Epithelial cell of prostate (primary cell): Measurements from ENCODE around the gene OR52W1.
"Not testable (repeated sequence)": the region's sequence is repeated elsewhere in the genome, so short reads cannot be mapped to it uniquely, and the experiment has no call there.

Experiments used
- DNase-seq: peaks from one replicate; pipeline ENCODE4 v3.0.0-alpha.2; 2011; ENCODE audit warnings: low read depth, low spot score
- H3K27ac ChIP-seq: fragments of 450-650 bp; 2 replicates; pipeline ENCODE4 v1.5.1; 2017; ENCODE audit warnings: mild to moderate bottlenecking

Gene OR52W1

DNA sequence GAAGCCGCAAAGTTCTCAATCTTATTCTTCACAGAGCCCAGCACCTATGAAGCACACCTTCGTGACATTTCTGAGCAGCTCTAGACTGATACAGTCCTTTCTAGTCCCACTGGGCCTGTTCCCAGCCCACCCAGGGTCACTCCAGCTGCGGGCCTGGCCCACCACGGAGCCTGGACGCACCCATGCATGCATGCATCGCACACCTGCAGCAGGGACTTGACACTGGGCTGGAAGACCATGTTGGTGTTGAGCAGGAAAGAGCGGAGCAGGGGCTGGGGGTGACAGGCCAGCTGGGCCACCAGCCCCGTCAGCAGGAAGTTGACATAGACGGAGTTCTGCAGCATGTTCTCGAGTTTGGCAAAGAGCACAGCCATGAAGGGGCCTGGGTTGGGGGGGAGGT, 15.5 kb downstream of the OR52W1 start:
- no peak overlapping the region for H3K27ac ChIP-seq
- DNase-seq: no peak

GRCh38 chr11:6216501-6216900, 17.5 kb downstream of the OR52W1 start:
- no peak overlapping the region for H3K27ac ChIP-seq
- DNase-seq: no peak

GRCh38 chr11:6217722-6218121, 18.7 kb downstream of the OR52W1 start:
- H3K27ac ChIP-seq: no peak overlapping the region
- DNase-seq: no peak

DNA sequence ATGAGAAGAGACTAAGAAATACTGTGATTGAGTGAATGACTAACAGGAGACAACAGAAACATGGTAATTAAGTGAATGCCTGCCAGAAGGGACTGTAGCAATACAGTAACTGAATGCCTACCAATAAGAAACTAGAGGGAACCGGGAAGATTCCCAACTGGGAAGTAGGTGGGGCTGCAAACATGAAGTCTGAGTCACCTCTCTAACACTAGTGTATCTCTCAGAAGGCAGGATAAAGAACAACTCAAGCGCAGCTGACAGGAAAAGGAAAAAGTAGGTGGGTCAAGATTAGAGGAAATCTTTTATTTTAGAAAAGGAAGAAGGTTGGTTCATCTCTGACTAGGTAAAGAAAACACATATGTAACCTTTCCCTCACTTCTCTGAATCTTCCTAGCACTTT, 20.3 kb downstream of the OR52W1 start:
- DNase-seq: peak; percentile 81
- H3K27ac ChIP-seq: peak overlapping the region; percentile 77

DNA sequence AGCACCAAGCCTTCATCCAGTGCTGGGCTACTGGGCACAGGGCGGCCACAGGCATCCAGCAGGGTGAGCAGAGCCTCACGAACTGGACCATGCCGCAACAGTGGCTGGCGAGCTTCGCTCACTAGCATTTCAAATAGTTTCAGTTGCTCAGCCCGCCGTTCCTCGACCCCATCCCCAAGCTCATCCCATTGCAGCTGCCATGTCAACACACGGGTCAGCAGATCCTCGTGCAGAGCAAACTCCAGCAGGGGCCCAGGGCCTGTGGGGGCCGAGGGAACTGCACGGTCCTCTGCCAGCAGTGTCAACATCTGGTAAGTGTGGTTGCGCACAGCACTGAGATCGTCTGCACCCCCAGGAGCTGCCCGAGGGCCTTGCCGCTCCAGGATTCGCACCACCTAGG, 24.8 kb downstream of the OR52W1 start:
- no peak for DNase-seq
- no peak overlapping the region for H3K27ac ChIP-seq

GRCh38 chr11:6224421-6224820, 25.4 kb downstream of the OR52W1 start:
- no peak for DNase-seq
- no peak overlapping the region for H3K27ac ChIP-seq

GRCh38 chr11:6225024-6225423, 26.0 kb downstream of the OR52W1 start:
- no peak overlapping the region for H3K27ac ChIP-seq
- DNase-seq: no peak

- no peak for DNase-seq
- no peak overlapping the region for H3K27ac ChIP-seq
Observed at GRCh38 chr11:6225896-6226295, 26.9 kb downstream of the OR52W1 start.

- no peak overlapping the region for H3K27ac ChIP-seq
- DNase-seq: no peak
Observed at GRCh38 chr11:6228520-6228919, 29.5 kb downstream of the OR52W1 start.

- H3K27ac ChIP-seq: no peak overlapping the region
- DNase-seq: no peak
Observed at GRCh38 chr11:6229911-6230310, 30.9 kb downstream of the OR52W1 start.

DNA sequence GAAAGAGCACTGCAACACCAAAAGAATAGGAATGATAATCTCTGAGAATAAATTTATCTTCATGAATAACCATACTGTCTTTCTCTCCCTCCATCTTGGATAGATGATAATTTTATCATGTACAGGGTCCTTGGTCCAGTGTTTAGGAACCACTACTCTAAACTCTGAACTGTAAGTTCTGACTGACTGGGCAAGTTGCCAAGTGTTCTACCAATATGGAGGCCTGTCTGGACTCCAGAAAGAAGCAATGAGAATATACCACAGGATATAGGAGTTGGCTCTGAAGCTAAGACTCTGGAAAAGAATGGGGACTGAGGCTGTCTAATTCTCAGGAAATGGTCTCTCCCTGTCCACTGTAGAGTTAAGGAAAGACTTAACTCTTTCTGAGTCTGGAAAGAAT, 33.9 kb downstream of the OR52W1 start:
- no peak for DNase-seq
- H3K27ac ChIP-seq: no peak overlapping the region

DNA sequence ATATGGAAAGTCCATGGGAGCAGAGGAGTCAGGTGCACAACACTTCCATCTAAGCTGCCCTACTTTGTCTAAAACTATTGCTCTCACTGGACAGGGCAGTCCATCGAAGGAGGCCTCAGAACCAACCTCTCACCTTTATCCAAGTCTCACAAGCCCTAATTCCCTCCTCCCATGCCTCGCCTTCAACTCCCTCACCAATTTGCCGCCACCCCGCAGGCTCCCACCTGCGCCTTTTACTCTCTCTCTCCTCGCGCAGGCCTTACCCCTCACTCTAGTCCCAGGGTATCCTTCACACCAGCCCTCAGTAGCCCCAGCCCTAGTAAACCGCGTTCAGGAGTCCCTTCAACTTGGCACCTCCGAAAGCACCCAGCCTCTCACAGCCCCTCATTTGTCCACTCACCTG, 35.0 kb downstream of the OR52W1 start:
- H3K27ac ChIP-seq: peak overlapping the region; percentile 41
- DNase-seq: no peak

- H3K27ac ChIP-seq: peak within 1 kb of the TSS; percentile 81
- peak; percentile 99 for DNase-seq
Observed at GRCh38 chr11:6234387-6235107, 35.5 kb downstream of the OR52W1 start, which contains the start of gene FHIP1B. Gene FHIP1B (minus strand): TSS chr11:6234636. CDS start chr11:6224516, 10,120 bp downstream.

DNA sequence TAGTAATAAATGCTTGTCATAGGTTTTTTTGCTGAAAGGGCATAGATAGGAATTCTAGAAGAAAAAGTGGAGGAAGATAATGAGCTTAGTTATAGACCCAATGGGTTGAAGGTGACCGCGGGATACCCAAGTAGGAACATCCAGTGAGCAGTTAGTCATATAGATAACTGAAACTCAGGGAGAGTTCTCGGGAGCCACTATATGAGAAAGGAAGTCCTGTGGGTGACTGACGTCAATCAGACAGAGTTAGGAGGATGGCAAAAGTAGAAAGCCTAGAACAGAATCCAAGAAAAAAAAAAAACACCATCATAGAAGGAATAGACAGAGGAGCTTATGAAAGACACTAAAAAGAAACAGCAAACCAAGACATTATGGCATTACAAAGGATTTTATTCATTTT, 38.2 kb downstream of the OR52W1 start:
- H3K27ac ChIP-seq: no peak overlapping the region
- no peak for DNase-seq

DNA sequence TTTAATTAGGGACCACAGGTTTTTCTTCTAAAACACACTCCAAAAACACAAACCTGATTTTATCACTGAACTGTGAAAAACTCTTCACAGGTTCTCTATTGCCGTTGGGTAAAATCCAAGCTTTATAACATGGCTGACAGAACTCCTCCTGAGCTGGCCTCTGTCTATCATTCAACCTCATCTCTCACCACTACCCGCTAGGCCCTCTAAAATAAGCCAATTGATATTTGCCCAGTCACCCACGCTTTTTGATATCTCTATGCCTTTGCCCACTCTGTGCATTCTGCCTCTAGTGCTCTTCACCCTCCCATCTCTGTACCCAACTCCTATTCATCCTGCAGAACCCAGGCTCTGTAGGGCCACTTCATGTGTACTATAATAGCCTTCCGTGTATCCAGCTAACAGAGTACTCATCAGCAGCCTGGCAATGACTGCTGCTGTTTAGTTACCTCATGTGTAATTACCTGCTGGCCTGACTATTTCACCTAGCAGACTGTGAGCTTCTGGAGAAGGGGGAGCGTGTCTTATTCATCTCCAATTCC, 38.8 kb downstream of the OR52W1 start:
- H3K27ac ChIP-seq: no peak overlapping the region
- DNase-seq: no peak

- H3K27ac ChIP-seq: no peak within 1 kb of the TSS
- no peak for DNase-seq
Observed at GRCh38 chr11:6238902-6239301, 39.9 kb downstream of the OR52W1 start, which contains the start of gene CNGA4. Gene CNGA4 (plus strand): TSS chr11:6239089. CDS start chr11:6239207, 118 bp downstream.

DNA sequence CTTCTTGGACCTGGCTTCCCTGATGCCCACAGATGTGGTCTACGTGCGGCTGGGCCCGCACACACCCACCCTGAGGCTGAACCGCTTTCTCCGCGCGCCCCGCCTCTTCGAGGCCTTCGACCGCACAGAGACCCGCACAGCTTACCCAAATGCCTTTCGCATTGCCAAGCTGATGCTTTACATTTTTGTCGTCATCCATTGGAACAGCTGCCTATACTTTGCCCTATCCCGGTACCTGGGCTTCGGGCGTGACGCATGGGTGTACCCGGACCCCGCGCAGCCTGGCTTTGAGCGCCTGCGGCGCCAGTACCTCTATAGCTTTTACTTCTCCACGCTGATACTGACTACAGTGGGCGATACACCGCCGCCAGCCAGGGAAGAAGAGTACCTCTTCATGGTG, 41.1 kb downstream of the OR52W1 start:
- no peak overlapping the region for H3K27ac ChIP-seq

DNA sequence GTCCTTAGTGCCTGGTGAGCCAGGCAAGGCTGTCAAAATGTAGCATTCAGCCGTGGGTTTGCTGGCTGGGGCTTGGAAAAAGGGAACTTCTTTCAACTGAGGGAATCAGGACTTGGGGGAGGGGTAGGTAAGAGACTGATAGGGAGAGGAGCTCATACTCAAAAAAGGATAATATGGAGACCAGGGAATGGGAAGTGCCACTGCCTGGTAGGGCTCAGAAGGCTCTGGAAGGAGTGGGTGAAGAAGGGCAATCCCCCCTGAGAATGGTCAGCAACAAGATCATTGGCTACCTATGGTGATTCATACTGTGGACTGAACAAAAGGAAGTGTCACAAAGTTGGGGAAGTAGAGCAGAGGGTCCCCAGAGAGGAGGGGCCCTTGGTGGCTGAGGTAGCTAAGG, 41.8 kb downstream of the OR52W1 start:
- no peak for DNase-seq

More for the DNA sequence above, 41.1 kb downstream of the OR52W1 start:
- DNase-seq: no peak

DNA sequence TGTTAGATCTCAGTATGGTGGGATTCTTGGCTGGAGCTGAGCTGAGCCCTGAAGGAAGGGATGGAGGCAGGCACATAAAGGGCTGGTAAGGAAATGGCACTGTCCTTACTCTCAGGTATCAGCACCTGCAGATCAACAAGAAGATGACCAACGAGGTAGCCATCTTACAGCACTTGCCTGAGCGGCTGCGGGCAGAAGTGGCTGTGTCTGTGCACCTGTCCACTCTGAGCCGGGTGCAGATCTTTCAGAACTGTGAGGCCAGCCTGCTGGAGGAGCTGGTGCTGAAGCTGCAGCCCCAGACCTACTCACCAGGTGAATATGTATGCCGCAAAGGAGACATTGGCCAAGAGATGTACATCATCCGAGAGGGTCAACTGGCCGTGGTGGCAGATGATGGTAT, 42.3 kb downstream of the OR52W1 start:
- DNase-seq: no peak
- H3K27ac ChIP-seq: no peak overlapping the region

More for the DNA sequence above, 41.8 kb downstream of the OR52W1 start:
- H3K27ac ChIP-seq: no peak overlapping the region

GRCh38 chr11:6245536-6245935, 46.5 kb downstream of the OR52W1 start:
- DNase-seq: peak; percentile 20
- no peak overlapping the region for H3K27ac ChIP-seq

DNA sequence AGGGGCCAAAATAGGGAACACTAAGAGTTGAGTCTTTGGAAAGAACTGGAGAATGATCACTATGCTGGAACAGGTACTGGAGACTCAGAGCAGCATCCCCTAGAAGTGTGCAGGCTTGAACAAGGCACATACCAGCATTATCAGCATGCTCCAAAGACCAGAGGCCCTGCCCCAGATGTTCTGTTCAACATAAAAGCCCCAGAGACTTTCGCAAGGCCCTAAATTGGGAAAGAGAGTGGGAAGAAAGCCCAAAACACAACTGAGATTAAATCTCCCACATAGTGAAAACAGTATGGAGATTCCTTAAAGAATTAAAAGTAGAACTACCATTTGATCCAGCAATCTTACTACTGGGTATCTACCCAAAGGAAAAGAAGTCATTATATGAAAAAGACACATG, 49.2 kb downstream of the OR52W1 start:
- no peak overlapping the region for H3K27ac ChIP-seq
- no peak for DNase-seq

DNA sequence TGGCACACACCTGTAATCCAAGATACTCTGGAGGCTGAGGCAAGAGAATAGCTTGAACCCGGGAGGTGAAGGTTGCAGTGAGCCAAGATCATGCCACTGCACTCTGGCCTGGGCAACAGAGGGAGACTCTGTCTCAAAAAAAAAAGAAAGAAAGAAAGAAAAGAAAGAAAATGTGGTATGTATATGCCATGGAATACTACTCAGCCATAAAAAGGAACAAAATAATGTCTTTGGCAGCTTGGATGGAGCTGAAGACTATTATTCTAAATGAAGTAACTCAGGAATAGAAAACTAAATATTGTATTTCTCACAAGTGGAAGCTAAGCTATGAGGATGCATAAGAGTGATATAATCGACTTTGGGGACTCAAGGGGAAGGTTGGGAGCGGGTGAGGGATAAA, 49.9 kb downstream of the OR52W1 start:
- H3K27ac ChIP-seq, DNase-seq: not testable (repeated sequence)
